A549 (cell line): ENCODE measurements around the gene TSPAN33. TPM values are rescaled to one million over a fixed set of nuclear protein-coding genes. Genes with fewer than 3 reads are reported as not detected.

Experiments
- ATAC-seq, 2 experiments: fragments of 200-7000 bp in 1 of 2; fragments of >200 bp in 1 of 2; cut with Nextera tagmentation in 1 of 2; cut with Tn5 transposase in 1 of 2; 3 replicates each; pipeline versions ENCODE4 v1.8.0 to v1.9.1; 2018 to 2020; ENCODE audit warnings: mild to moderate bottlenecking in 1 of 2, moderate library complexity in 1 of 2
- CTCF ChIA-PET: fragments of 300-600 bp; sonication (Branson Sonifier 250); formaldehyde crosslinking; extraction: SDS; loops from one replicate; lab custom pipeline; 2021; ENCODE audit warnings: antibody characterized with exemption, inconsistent platforms; lab: Yijun Ruan, JAX
- POLR2A ChIA-PET: fragments of 350-600 bp; formaldehyde crosslinking; extraction: SDS; loops from one replicate; lab custom pipeline; 2021; ENCODE audit warnings: antibody characterized with exemption, inconsistent platforms; lab: Yijun Ruan, JAX
- DNase-seq, 2 experiments: peaks; one replicate each; pipeline versions ENCODE4 v3.0.0 to v3.0.0-alpha.2; 2011 to 2016; ENCODE audit warnings: low read depth in 1 of 2, low spot score in 1 of 2
- FAIRE-seq: peaks from 2 replicates; lab custom pipeline; 2011; peaks lifted over from hg19 to GRCh38; lab: Jason Lieb, UNC
- H3K27ac ChIP-seq, 2 experiments: fragments of >200 bp; sonication (Bioruptor Twin); formaldehyde crosslinking; 3 replicates each; pipeline ENCODE4 v1.5.1; 2016 to 2017
- H3K4me1 ChIP-seq: fragments of >200 bp; sonication (Bioruptor Twin); formaldehyde crosslinking; 3 replicates; pipeline ENCODE4 v1.6.1; 2016
- H3K4me2 ChIP-seq: fragments of >200 bp; sonication (Bioruptor Twin); formaldehyde crosslinking; 3 replicates; pipeline ENCODE4 v1.6.1; 2016
- H3K4me3 ChIP-seq: fragments of >200 bp; sonication (Bioruptor Twin); formaldehyde crosslinking; 3 replicates; pipeline ENCODE4 v1.5.1; 2016
- H3K9me3 ChIP-seq: fragments of >200 bp; sonication (Bioruptor Twin); formaldehyde crosslinking; 3 replicates; pipeline ENCODE4 v1.6.1; 2016
- BCL3 ChIP-seq: fragments of >200 bp; sonication (Bioruptor Twin); formaldehyde crosslinking; IDR thresholded peaks from 3 replicates; pipeline ENCODE4 v1.6.1; 2016
- CTCF ChIP-seq: fragments of >200 bp; sonication (Bioruptor Twin); formaldehyde crosslinking; IDR thresholded peaks from 3 replicates; pipeline ENCODE4 v1.5.1; 2016
- EHF ChIP-seq: fragments of 250-450 bp; sonication (Bioruptor Pico); IDR thresholded peaks from 2 replicates; pipeline ENCODE4 v1.5.0; 2020; ENCODE audit warnings: mild to moderate bottlenecking
- ESRRA ChIP-seq: fragments of 150-350 bp; IDR thresholded peaks from 2 replicates; pipeline ENCODE4 v1.6.1; 2014; ENCODE audit warnings: mild to moderate bottlenecking, low read length, borderline replicate concordance
- FOSL2 ChIP-seq, 2 experiments: fragments of 450-650 bp in 1 of 2; fragments of >200 bp in 1 of 2; sonication (Bioruptor Twin) in 1 of 2; formaldehyde crosslinking; IDR thresholded peaks; 2 replicates each; pipeline versions ENCODE4 v1.5.0 to v1.6.1; 2016 to 2020; ENCODE audit warnings: mild to moderate bottlenecking in 1 of 2, moderate library complexity in 1 of 2
- FOXS1 ChIP-seq: fragments of 250-450 bp; sonication (Bioruptor Pico); IDR thresholded peaks from 2 replicates; pipeline ENCODE4 v1.5.0; 2020; ENCODE audit warnings: mild to moderate bottlenecking, moderate library complexity
- PHF8 ChIP-seq: fragments of 200-600 bp; sonication (generic); IDR thresholded peaks from 2 replicates; pipeline ENCODE4 v1.6.1; 2016; ENCODE audit warnings: low read depth, mild to moderate bottlenecking, antibody characterized with exemption, moderate library complexity, borderline replicate concordance
- POLR2AphosphoS2 ChIP-seq: conservative IDR thresholded peaks from 2 replicates; pipeline ENCODE4 v1.6.1; 2012; ENCODE audit warnings: low read length, improper control_type of control experiment, inconsistent platforms
- RAD21 ChIP-seq, 2 experiments: fragments of >200 bp in 1 of 2; sonication (Bioruptor Twin) in 1 of 2; formaldehyde crosslinking in 1 of 2; IDR thresholded peaks in 1 of 2; conservative IDR thresholded peaks in 1 of 2; 2 replicates in 1 of 2; 3 replicates in 1 of 2; pipeline ENCODE4 v1.6.1; 2012 to 2018; ENCODE audit warnings: inconsistent platforms in 1 of 2
- RARB ChIP-seq: fragments of 250-450 bp; sonication (Bioruptor Pico); IDR thresholded peaks from 2 replicates; pipeline ENCODE4 v1.8.0; 2021; ENCODE audit warnings: mild to moderate bottlenecking, moderate library complexity
- RCOR1 ChIP-seq: fragments of 150-350 bp; IDR thresholded peaks from 2 replicates; pipeline ENCODE4 v1.6.1; 2014; ENCODE audit warnings: antibody characterized with exemption, low read length, low read depth
- RFX5 ChIP-seq: fragments of 450-650 bp; IDR thresholded peaks from 2 replicates; pipeline ENCODE4 v1.7.1; 2014; ENCODE audit warnings: antibody characterized with exemption, mild to moderate bottlenecking, moderate library complexity
- RNF2 ChIP-seq: fragments of 200-600 bp; sonication (generic); IDR thresholded peaks from 2 replicates; pipeline ENCODE4 v1.6.1; 2016; ENCODE audit warnings: low read depth, mild to moderate bottlenecking, antibody characterized with exemption, moderate library complexity, borderline replicate concordance
- TP53 ChIP-seq: fragments of 250-450 bp; sonication (Bioruptor Pico); IDR thresholded peaks from 2 replicates; pipeline ENCODE4 v1.5.0; 2021; ENCODE audit warnings: mild to moderate bottlenecking, moderate library complexity
- ZC3H11A ChIP-seq: fragments of 450-650 bp; IDR thresholded peaks from 2 replicates; pipeline ENCODE4 v1.6.1; 2014; ENCODE audit warnings: antibody characterized with exemption, mild to moderate bottlenecking
- ZFP36 ChIP-seq: fragments of 450-650 bp; IDR thresholded peaks from 2 replicates; pipeline ENCODE4 v1.6.1; 2014; ENCODE audit warnings: borderline replicate concordance; ENCODE audit not compliant: partially characterized antibody
- ZSCAN20 ChIP-seq: fragments of 250-450 bp; sonication (Bioruptor Pico); IDR thresholded peaks from 2 replicates; pipeline ENCODE4 v1.8.0; 2022; ENCODE audit warnings: mild to moderate bottlenecking, moderate library complexity
- WGBS: methylation state at CpG from one replicate; pipeline ENCODE4 v1.1.6; 2017; ENCODE audit errors: missing lambda C conversion rate; 5-methylcytosine and 5-hydroxymethylcytosine counted together
- polyA plus RNA-seq, 4 experiments: library from polyadenylated mRNA; depleted of rRNA in 3 of 4; stranded (reverse); fragments of >200 nt; fragmentation: RNase III in 1 of 4; extraction: RNeasy Plus Mini Kit Qiagen cat#74134 plus additional on column Dnase treatment in 1 of 4; gene quantifications; 2 replicates in 3 of 4; 3 replicates in 1 of 4; pipeline ENCODE4 v1.2.3, GENCODE V29; 2011 to 2017
- TF ChIP-seq, protein P1 (sequence below): fragments of 200-600 bp; sonication (generic); IDR thresholded peaks from 2 replicates; pipeline ENCODE4 v1.6.1; 2016; ENCODE audit warnings: antibody characterized with exemption, mild to moderate bottlenecking, moderate library complexity

The TSPAN33 gene
- polyA plus RNA-seq, 2 of the 4 experiments (the other 2 are of a cell fraction), result 5.0 to 9.1 TPM

- FAIRE-seq, result no peak
- TF ChIP-seq RARB (CRISPR knock-in tag) (no peak), RCOR1 (no peak), RNF2 (no peak), ZSCAN20 (no peak), FOSL2 (IDR thresholded peaks at IDR 0.05) (no peak), FOSL2 (CRISPR knock-in tag; IDR thresholded peaks at IDR 0.05) (no peak), TP53 (CRISPR knock-in tag) (no peak), FOXS1 (CRISPR knock-in tag) (no peak), BCL3 (no peak), RFX5 (no peak), CTCF (no peak), POLR2AphosphoS2 (no peak), PHF8 (no peak), EHF (CRISPR knock-in tag) (no peak), ZFP36 (no peak), ESRRA (no peak), ZC3H11A (no peak), RAD21 (conservative IDR thresholded peaks at IDR 0.05 in 1 of 2, IDR thresholded peaks at IDR 0.05 in 1 of 2) (no peak)
- TF ChIP-seq, protein P1, sequence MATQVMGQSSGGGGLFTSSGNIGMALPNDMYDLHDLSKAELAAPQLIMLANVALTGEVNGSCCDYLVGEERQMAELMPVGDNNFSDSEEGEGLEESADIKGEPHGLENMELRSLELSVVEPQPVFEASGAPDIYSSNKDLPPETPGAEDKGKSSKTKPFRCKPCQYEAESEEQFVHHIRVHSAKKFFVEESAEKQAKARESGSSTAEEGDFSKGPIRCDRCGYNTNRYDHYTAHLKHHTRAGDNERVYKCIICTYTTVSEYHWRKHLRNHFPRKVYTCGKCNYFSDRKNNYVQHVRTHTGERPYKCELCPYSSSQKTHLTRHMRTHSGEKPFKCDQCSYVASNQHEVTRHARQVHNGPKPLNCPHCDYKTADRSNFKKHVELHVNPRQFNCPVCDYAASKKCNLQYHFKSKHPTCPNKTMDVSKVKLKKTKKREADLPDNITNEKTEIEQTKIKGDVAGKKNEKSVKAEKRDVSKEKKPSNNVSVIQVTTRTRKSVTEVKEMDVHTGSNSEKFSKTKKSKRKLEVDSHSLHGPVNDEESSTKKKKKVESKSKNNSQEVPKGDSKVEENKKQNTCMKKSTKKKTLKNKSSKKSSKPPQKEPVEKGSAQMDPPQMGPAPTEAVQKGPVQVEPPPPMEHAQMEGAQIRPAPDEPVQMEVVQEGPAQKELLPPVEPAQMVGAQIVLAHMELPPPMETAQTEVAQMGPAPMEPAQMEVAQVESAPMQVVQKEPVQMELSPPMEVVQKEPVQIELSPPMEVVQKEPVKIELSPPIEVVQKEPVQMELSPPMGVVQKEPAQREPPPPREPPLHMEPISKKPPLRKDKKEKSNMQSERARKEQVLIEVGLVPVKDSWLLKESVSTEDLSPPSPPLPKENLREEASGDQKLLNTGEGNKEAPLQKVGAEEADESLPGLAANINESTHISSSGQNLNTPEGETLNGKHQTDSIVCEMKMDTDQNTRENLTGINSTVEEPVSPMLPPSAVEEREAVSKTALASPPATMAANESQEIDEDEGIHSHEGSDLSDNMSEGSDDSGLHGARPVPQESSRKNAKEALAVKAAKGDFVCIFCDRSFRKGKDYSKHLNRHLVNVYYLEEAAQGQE, result no peak
- POLR2A ChIA-PET, result no interaction called here
- Histone ChIP-seq H3K4me2 (no peak overlapping the region), H3K4me3 (no peak overlapping the region), H3K4me1 (no peaks in the 10 kb centered on the region), H3K27ac (no peak overlapping the region), H3K9me3 (no peaks in the 10 kb centered on the region)
- CTCF ChIA-PET, result interaction anchor here (0.6 to 8.3 kb wide), 16 partner anchors 9 to 313 kb away, joined by 3 to 88 read pairs (median 4); no protein-coding TSS in a partner anchor
- no peak for DNase-seq
- no peak for ATAC-seq
- 93% methylated on average over 13 of the region's 15 CpGs for WGBS
These were observed 64.8 kb downstream of the TSPAN33 start for GRCh38 chr7:129209067-129209926.
